Gastroesophageal sphincter (tissue), 3 donors: Measurements from ENCODE around the gene FHIT.

Experiments used
- CTCF ChIP-seq, 4 experiments: fragments of 200-600 bp in 2 of 4; fragments of 450-650 bp in 2 of 4; sonication (generic) in 1 of 4; IDR thresholded peaks; one replicate each; pipeline ENCODE4 v1.5.1; 2017 to 2019; ENCODE audit warnings: antibody characterized with exemption in 4 of 4, mild to moderate bottlenecking in 2 of 4, moderate library complexity in 2 of 4
- EP300 ChIP-seq: sonication (generic); formaldehyde crosslinking; IDR thresholded peaks from one replicate; pipeline ENCODE4 v1.6.1; 2017; ENCODE audit warnings: antibody characterized with exemption, mild to moderate bottlenecking
- POLR2AphosphoS5 ChIP-seq: sonication (generic); formaldehyde crosslinking; IDR thresholded peaks from one replicate; pipeline ENCODE4 v1.6.1; 2017; ENCODE audit warnings: antibody characterized with exemption

DNA sequence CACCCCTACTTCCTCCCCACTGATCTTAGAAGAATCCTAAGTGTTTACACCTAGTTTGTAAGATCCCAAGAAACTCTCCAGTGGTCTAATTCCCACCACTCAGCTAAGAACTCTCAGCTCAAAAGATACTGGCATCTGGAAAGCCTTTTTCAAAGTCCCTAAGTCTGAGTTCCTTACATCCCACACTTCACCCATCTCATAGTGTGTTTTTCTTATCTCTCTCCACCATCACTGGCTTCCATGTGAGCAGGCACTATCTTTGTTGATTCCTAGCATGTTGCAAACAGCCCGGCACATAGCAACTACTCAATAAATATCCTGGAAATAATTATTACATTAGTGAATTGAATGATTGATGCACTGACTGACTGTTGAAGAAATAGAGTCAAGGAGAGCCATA, 173.7 kb downstream of the FHIT start:
- no peak for TF ChIP-seq CTCF (IDR thresholded peaks at IDR 0.05)
- no peak for TF ChIP-seq POLR2AphosphoS5
- TF ChIP-seq EP300 = no peak
